IPS DF 4.7 (cell line): ENCODE data around the gene ZNF276.

Experiments used
- DNase-seq: peaks from one replicate; pipeline ENCODE4 v3.0.0-alpha.2; 2013; ENCODE audit warnings: low spot score; ENCODE audit errors: extremely low read depth

The ZNF276 gene

DNA sequence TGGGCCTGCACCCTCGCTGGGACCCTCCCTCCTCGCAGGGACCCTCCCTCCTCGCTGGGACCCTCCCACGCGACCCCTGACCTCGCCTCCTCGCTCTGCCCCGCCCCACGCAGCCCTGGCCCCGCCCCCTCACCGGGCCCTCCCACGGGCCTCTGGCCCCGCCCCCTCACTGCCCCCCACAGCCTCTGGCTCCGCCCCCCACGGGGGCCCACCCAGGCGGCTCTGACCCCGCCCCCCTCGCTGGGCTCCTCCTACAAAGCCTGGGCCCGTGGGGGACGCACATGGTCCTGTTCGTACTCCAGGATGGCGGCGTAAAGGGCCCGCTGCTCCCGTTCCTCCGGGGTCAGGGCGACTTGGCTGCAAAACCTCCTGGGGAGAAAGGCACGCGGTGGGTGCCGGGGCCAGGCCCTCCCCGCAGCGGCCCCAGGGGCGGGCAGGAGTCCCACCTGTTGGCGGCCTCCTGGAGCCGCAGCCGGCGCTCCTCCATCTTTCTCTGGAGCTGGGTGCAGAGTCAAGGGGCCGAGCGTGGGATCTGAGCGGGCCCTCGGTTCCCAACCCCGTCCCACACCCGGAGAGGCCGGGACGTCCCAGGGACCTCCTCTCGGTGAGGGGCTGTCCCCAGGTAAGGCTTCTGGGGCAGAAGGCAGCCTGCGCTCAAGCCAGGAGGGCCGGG, 9.6 kb upstream of the ZNF276 start:
- DNase-seq = no peak

GRCh38 chr16:89712274-89712781, 9.0 kb upstream of the ZNF276 start:
- no peak for DNase-seq

DNA sequence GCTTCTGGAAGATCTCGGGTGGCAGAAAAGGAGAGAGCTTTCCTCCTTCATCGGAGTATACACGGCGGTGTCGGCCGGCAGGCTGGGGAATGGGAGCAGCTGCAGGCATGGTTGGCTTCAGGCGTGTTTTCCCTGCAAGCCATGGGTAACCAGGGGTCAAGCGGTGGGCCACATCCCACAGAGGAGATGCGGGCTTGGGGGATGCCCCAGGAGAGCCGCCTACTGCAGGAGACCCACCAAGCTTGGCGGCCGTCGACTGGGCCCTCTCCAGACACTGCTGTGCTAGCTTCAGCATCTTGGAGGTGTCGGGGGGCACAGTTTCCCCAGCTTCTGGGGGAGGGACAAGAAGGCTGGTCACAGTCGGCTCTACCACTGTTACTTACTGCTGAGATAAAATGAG, 4.8 kb upstream of the ZNF276 start:
- DNase-seq = no peak

GRCh38 chr16:89716916-89717687, 4.2 kb upstream of the ZNF276 start:
- no peak for DNase-seq

DNA sequence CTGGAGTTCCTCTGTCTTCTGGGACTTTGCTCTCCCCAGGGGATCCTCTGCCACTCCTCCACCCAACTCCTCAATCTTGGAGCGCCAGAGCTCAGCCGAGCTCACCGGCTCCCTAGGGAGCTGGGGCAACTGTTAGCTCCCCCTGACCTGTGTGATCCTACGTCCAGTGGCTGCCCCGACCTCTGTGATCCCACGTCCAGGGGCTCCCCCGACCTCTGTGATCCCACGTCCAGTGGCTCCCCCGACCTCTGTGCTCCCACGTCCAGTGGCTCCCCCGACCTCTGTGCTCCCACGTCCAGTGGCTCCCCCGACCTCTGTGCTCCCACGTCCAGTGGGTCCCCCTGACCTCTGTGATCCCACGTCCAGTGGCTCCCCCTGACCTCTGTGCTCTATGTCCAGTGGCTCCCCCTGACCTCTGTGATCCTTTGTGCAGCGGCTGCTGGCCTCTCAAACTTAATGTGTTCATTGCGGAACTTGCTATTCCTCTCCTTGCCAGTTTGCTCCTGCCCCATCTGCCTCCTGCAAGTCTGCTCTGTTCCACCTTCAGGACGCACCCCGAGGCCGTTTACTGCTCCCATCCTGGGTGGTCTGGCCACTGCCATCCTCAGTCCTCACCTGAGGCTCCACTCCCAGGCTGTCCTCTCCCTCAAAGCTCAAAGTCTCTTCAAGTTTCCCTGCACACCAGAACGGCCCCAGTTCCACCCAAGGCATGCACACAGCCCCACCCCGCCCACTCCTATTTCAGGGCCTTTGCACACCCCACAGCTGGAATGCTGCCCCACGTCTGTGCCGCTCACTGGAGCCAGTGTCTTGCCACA, 3.4 kb upstream of the ZNF276 start:
- no peak for DNase-seq

GRCh38 chr16:89720551-89720812, 855 bp upstream of the ZNF276 start:
- no peak for DNase-seq

GRCh38 chr16:89721546-89722391, 432 bp downstream of the ZNF276 start:
- DNase-seq = no peak

DNA sequence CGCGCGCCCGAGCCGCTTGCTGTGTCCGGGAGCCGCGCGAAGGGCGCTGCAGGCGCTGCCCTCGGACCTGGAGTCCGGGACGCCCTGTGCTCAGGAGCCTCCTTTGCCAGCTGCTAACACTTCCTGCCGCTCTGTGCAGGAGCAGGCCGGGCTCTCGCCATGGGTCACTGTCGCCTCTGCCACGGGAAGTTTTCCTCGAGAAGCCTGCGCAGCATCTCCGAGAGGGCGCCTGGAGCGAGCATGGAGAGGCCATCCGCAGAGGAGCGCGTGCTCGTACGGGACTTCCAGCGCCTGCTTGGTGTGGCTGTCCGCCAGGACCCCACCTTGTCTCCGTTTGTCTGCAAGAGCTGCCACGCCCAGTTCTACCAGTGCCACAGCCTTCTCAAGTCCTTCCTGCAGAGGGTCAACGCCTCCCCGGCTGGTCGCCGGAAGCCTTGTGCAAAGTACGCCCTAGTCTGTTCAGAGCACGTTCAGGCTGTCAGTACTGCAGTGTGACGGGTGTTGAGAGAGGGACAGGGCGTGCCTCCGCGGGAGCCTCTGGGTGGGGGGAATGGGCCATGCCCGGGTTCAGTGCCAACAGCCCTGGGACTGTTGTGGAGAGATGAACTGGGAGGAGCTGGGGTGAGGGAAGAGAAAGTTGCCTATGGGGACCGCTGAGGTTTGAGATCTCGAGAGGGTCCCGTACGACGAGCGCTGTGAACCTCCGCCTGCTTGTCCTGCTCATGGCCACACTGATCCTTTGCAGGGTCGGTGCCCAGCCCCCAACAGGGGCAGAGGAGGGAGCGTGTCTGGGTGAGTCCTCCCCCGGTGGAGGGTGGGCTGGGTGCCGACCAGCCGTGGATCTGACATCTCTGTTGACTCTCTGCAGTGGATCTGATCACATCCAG, 1.3 kb downstream of the ZNF276 start:
- no peak for DNase-seq

- DNase-seq = no peak
Observed at GRCh38 chr16:89723279-89724250, 2.2 kb downstream of the ZNF276 start.

DNA sequence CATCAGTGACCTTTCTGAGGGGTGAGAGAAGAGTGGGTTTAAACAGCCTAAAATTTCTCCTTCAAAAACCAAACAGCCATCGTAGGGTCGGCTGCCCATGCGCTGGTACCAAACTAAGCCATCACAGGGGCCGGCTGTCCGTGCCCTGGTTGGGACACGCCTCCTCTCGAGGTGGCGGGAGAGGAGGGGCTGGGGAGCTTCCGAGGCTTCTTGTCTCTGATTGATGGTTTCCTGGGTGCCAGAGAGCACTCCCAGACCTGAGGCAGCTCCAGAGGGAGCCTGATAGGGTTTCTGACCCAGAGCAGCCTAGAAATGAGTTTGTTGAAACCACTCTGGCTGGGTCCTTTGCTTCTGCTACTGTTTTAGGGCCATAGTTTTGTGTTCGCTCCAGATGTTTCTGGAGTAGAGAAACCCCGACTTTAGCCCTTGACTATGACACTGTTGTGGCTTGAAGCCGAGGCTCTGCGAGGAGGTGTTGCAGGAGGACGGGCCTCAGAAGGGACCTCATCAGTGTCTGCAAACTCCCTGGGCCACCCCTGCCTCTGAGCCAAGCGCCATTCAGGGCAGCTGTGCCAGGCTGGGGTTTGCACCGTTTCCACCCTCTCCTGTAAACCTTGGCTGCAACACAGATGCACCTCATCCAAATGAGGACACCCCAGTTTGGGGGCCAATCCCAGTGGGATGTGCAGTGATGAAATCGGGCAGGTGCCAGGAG, 6.2 kb downstream of the ZNF276 start:
- no peak for DNase-seq

GRCh38 chr16:89729293-89729692, 8.0 kb downstream of the ZNF276 start:
- no peak for DNase-seq

DNA sequence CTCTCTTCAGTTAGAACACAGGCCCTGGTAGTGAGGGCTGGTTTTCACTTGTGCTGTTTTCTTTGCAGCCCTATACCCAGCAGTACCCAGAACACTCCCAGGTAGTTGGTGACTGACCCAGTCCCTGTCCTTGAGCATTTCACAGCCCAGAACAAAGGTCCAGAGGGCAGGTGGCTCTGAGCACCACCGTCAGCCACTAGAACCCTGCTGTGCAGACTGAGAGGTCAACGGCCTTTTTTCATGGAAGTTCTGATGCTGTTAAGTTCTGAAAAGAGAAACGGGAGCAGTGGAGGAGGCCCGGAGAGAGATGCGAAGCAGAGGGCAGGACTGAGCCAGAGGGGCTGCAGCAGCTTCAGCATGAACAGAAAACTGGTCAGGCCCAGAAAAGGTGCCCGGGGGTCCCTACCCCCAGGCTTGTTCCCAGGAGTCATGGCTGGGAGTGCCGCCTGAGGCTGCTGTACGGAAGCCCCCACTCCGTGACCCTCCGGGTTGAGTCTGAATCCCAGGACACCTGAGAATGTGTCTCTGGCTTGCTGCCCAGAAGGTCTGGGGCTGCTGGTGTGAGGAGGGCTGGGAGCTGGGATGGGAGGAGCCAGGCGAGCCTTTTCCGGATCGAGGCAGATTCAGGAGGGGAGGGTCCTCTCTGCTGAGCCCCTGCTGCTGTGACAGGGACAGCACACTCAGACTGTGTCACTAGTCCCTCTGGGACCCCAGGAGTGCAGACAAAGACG, 8.7 kb downstream of the ZNF276 start:
- DNase-seq = no peak

DNA sequence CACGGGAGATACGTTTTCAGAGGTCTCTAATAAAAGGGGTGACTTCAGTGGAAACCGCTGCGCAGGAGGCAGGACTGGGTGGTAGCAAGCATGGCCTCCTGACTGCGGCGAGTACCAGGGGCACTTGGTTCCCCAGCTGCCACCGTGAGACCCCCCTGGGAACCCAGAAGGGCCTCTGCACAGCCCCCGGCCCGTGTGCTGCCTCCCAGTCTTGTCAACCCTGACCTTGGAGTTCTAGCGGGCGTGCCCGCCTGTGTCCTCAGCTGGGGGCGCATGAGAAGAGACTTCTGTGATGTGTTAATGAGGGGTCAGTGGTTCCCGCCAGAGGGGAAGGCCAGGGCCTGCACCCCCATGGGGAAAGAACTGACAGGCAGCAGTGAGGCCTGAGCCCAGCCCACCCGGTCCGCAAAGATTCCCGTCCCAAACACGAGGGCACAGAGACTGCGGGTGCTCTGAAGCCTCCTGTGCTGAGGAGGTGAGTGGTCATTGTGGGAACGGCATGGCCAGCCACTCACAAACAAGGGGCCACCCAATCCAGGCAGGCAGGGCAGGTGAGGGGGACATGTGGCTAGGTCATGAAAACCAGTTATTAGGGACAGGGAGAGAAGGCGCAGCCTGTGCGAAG, 9.4 kb downstream of the ZNF276 start:
- no peak for DNase-seq

DNA sequence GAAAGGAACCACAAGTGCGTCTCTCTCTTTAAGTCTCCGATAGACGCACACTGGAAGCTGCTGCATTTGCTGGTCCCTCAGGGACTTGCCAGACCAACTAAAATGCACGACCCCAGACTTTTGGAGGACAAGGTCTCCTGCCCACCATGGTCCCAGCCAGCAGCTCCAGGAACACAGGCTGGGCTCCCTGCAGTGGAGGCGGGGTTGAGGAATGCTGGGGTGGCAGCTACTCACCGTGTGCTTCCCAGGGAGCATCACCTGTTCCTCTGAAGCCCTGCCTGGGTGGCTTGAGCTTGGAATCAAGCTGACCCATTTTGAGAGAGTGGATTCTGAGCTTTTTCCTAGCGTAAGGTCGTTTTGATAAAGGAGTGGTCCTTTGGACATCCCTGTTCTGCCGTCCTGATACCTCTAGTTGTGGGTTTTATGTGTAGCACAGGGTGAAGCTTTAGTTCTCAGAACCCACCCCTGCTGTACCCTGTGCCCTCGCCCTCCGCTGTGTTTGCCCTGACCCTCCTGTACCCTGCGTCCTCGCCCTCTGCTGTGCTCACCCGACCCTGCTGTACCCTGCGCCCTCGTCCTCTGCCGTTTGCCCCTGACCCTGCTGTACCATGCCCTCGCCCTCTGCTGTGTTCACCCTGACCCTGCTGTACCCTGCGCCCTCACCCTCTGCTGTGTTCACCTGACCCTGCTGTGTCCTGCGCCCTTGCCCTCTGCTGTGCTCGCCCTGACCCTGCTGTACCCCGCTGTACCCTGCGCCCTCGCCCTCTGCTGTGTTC, 11.0 kb downstream of the ZNF276 start:
- DNase-seq = no peak

- no peak for DNase-seq
Observed at GRCh38 chr16:89732918-89733242, 11.5 kb downstream of the ZNF276 start.

GRCh38 chr16:89733322-89733721, 12.0 kb downstream of the ZNF276 start:
- DNase-seq = no peak

DNA sequence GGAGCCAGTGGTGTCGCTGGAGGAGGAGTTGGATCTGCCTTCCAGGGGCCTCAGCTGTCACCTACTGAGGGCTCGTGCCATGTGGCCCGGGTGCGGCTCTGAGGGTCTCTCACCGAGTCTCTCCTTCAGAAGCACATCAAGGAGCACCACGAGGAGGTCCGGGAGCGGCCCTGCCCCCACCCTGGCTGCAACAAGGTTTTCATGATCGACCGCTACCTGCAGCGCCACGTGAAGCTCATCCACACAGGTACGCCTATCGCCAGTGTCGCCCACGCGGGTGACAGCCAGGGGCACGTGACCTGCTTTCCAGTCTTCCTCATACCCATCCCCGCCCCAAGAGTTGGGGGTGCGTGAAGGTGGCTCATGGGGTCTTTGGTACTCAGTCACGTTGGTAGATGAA, 12.5 kb downstream of the ZNF276 start:
- no peak for DNase-seq
